ENCODE data around the gene TNMD. TPM values are rescaled to one million over a fixed set of nuclear protein-coding genes. Genes with fewer than 3 reads are reported as not detected.

Gene TNMD
- polyA plus RNA-seq, 1 donor (not counting 4 experiments of a cell fraction or from before 2014, with no cell fraction given) = not detected

- Histone ChIP-seq H3K9me3 (ENCODE audit: control insufficient read depth, low read depth, low read length) (no peaks in the 10 kb centered on the region), H3K4me2 (ENCODE audit: control insufficient read depth, extremely low read depth, insufficient read depth, low read depth, low read length) (no peak overlapping the region), H3K4me3 (ENCODE audit: control insufficient read depth in 2 of 3, extremely low read depth in 1 of 3, insufficient read depth in 2 of 3, low read depth in 1 of 3, low read length in 3 of 3) (no peak overlapping the region), H3K27me3 (ENCODE audit: control insufficient read depth, extremely low read depth, insufficient read depth, low read length) (no peaks in the 10 kb centered on the region), H3K36me3 (ENCODE audit: control insufficient read depth in 2 of 2, extremely low read depth in 1 of 2, insufficient read depth in 2 of 2, low read length in 2 of 2) (no peaks in the 10 kb centered on the region), H3K27ac (ENCODE audit: control insufficient read depth, insufficient read depth, low read length) (no peak overlapping the region), H3K9me1 (ENCODE audit: control insufficient read depth, extremely low read depth, insufficient read depth, low read length) (no peaks in the 10 kb centered on the region), H3K4me1 (ENCODE audit: control insufficient read depth, extremely low read depth, insufficient read depth, low read length) (peaks cover 21% of the 10 kb centered on the region), H3K9ac (ENCODE audit: control insufficient read depth, extremely low read depth, insufficient read depth, low read length) (no peak overlapping the region), H2AFZ (ENCODE audit: control insufficient read depth, low read length) (no peak overlapping the region), H4K20me1 (ENCODE audit: control insufficient read depth, extremely low read depth, insufficient read depth, low read length) (no peaks in the 10 kb centered on the region), H3K79me2 (ENCODE audit: control insufficient read depth, insufficient read depth, low read length) (no peaks in the 10 kb centered on the region)
- dilution Hi-C loops (cut with MboI; ENCODE audit: extremely low pct_ligation_motif_present, low sequenced_read_pairs) = no loop called here
- FAIRE-seq (no peak), DNase-seq (ENCODE audit: low read depth, low spot score) (no peak)
- TF ChIP-seq CTCF (optimal IDR thresholded peaks at IDR 0.05 in 1 of 3, IDR thresholded peaks at IDR 0.05 in 1 of 3, conservative IDR thresholded peaks at IDR 0.05 in 1 of 3; ENCODE audit: extremely low read depth in 1 of 3, insufficient read depth in 2 of 3, low read length in 3 of 3) (no peak), EZH2 (IDR thresholded peaks at IDR 0.05; ENCODE audit: low read length) (no peak)
Measured at GRCh38 chrX:100647095-100647494, 62.4 kb downstream of the TNMD start.

- H3K9ac ChIP-seq (ENCODE audit: control insufficient read depth, extremely low read depth, insufficient read depth, low read length) = no peak overlapping the region
- H3K27ac ChIP-seq (ENCODE audit: control insufficient read depth, insufficient read depth, low read length) = no peak overlapping the region
- no peak overlapping the region for H2AFZ ChIP-seq (ENCODE audit: control insufficient read depth, low read length)
- H4K20me1 ChIP-seq (ENCODE audit: control insufficient read depth, extremely low read depth, insufficient read depth, low read length) = no peaks in the 10 kb centered on the region
- FAIRE-seq (no peak), DNase-seq (ENCODE audit: low read depth, low spot score) (no peak)
- dilution Hi-C loops (cut with MboI; ENCODE audit: extremely low pct_ligation_motif_present, low sequenced_read_pairs) = no loop called here
- no peaks in the 10 kb centered on the region for H3K79me2 ChIP-seq (ENCODE audit: control insufficient read depth, insufficient read depth, low read length)
- H3K4me2 ChIP-seq (ENCODE audit: control insufficient read depth, extremely low read depth, insufficient read depth, low read depth, low read length) = no peak overlapping the region
- H3K4me1 ChIP-seq (ENCODE audit: control insufficient read depth, extremely low read depth, insufficient read depth, low read length) = peaks cover 15% of the 10 kb centered on the region
- no peaks in the 10 kb centered on the region for H3K9me1 ChIP-seq (ENCODE audit: control insufficient read depth, extremely low read depth, insufficient read depth, low read length)
- no peaks in the 10 kb centered on the region for H3K9me3 ChIP-seq (ENCODE audit: control insufficient read depth, low read depth, low read length)
- H3K27me3 ChIP-seq (ENCODE audit: control insufficient read depth, extremely low read depth, insufficient read depth, low read length) = no peaks in the 10 kb centered on the region
- no peak for TF ChIP-seq EZH2 (IDR thresholded peaks at IDR 0.05; ENCODE audit: low read length)
- no peak for TF ChIP-seq CTCF (optimal IDR thresholded peaks at IDR 0.05 in 1 of 3, IDR thresholded peaks at IDR 0.05 in 1 of 3, conservative IDR thresholded peaks at IDR 0.05 in 1 of 3; ENCODE audit: extremely low read depth in 1 of 3, insufficient read depth in 2 of 3, low read length in 3 of 3)
- H3K36me3 ChIP-seq (ENCODE audit: control insufficient read depth in 2 of 2, extremely low read depth in 1 of 2, insufficient read depth in 2 of 2, low read length in 2 of 2) = no peaks in the 10 kb centered on the region
- no peak overlapping the region for H3K4me3 ChIP-seq (ENCODE audit: control insufficient read depth in 2 of 3, extremely low read depth in 1 of 3, insufficient read depth in 2 of 3, low read depth in 1 of 3, low read length in 3 of 3)
Measured at GRCh38 chrX:100647739-100648138, 63.0 kb downstream of the TNMD start.
